HG02840 (cell line): Measurements from ENCODE around the gene EREG.
"Not testable (repeated sequence)": the region's sequence is repeated elsewhere in the genome, so short reads cannot be mapped to it uniquely, and the experiment has no call there.

ENCODE experiments used
- ATAC-seq: cut with Tn5 transposase; IDR thresholded peaks from one replicate; pipeline ENCODE4 v1.9.1; 2021; ENCODE audit warnings: mild to moderate bottlenecking, moderate library complexity, moderate number of reproducible peaks; ENCODE audit not compliant: unreplicated experiment, low FRiP score

The EREG gene

DNA sequence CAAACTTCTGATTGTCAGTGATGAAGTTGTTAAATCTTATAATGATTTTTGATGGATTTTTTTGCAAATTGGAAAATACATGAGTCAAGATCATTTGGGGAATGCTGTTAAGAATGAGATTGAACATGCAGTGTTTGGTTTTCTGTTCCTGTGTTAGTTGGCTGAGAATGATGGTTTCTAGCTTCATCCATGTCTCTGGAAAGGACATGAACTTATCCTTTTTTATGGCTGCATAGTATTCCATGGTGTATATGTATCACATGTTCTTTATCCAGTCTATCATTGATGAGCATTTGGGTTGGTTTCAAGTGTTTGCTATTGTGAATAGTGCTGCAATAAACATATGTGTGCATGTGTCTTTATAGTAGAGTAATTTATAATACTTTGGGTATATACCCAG lies 24.5 kb upstream of the EREG start:
- not testable (repeated sequence) for ATAC-seq

DNA sequence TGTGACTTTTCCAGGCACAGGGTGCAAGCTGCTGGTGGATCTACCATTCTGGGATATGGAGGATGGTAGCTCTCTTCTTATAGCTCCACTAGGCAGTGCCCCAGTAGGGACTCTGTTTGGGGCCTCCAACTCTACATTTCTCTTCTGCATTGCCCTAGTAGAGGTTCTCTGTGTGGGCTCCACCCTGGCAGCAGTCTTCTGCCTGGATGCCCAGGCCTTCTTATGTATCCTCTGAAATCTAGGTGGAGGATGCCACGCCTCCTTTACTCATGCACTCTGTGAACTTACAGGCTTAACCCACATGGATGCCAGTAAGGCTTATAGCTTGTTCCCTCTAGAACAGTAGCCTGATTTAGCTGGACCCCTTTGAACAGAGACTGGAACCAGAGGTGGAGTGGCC lies 20.9 kb upstream of the EREG start:
- ATAC-seq = no peak

DNA sequence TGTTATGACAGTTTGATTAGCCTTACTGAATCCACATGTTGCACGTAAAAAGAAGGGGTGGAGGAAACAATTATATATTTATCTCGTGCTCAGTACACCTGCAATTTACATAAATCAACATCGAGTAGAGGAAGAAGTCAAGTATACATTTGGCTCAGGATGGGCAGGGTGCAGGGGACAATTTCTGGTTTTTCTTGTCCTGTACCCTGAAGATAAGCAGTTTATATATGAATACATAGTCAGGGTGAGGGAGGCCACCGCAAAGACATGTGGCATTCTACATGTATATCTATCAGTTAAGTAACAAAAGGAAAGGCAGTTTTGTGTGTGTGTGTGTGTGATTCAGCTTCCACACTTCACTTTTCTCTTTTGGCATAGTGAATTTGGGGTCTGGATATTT lies 11.1 kb upstream of the EREG start:
- ATAC-seq = no peak

DNA sequence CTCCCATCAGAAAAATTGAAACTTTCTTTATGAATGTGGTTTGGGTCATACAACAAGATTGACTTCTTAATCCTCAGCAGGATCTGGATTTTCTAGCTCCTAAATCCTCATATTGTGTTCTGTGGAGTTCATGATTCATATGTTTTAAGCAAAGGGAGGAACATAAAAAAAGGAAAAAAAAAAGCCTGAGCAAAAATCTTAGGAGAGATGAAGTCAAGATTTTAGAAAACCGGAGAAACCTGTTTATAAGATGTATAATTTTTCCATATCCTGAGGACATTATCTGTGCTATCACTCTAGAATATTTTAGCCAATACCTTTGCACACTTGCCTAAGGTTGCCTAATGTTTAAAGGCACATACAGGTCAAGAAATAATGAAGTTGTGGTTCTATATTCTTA lies 7.0 kb upstream of the EREG start:
- ATAC-seq = no peak

DNA sequence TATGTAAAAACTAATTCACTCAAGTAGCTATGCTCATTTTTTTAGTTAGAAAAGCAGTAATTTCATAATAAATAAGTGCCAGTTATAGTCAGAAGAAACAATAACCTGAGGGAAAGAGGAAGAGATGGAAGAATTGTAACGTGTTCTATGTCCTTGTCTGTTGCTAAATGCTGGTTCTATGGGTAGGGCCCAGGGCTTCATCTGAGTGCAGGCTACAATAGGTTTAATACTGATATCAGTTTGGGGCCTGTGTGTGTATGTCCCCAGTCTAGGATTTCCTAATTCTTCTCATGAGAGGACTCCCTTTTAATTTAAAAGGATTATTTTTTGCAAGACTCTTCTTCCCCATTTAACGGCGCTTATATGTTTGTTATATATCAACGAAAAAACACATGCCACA lies 3.3 kb upstream of the EREG start:
- ATAC-seq = no peak

GRCh38 chr4:74362347-74362746 lies 2.6 kb upstream of the EREG start:
- no peak for ATAC-seq

GRCh38 chr4:74364256-74364651 lies 691 bp upstream of the EREG start:
- ATAC-seq = no peak

GRCh38 chr4:74365761-74366160 lies 816 bp downstream of the EREG start:
- no peak for ATAC-seq

- peak; percentile 42 for ATAC-seq
Measured at GRCh38 chr4:74366367-74366911, 1.5 kb downstream of the EREG start.

- ATAC-seq = no peak
Measured at GRCh38 chr4:74367656-74368290, 2.8 kb downstream of the EREG start.

- ATAC-seq = no peak
Measured at GRCh38 chr4:74368596-74368995, 3.7 kb downstream of the EREG start.

DNA sequence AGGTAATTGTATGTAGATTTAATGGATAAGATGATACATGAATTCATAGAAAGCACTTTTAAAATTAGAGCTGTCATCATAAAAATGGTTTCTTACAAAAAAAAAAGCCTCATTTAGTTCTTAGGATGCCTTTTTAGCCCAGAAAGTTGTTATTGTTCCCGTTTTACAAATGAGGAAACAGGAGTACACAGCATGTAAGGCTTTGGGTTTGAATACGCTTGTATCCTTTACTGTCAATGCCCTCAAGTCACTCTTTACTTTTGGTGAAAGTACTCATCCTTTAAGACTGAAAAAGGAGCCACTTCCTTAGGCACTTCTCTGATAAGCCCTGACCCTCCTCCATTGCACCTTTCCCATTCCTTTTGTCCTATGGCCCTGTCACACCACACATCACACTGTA lies 4.9 kb downstream of the EREG start:
- ATAC-seq = no peak

DNA sequence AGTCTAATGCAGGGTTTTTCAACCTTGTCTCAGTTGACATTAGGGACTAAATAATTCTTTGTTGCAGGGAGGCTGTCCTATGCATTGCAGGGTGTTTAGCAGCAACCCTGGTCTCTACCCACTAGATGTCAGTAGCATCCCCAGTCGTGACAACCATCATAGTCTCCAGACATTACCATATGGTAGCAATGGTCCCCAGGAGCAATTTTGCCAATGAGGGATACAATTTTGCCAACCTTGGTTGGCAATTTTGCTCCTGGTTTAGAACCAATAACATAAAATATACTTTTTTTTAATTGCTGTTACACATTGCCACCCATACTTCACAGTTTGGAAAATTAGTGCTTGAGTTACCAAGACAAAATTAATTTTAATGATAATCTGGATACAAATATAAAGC lies 6.0 kb downstream of the EREG start:
- ATAC-seq = no peak

DNA sequence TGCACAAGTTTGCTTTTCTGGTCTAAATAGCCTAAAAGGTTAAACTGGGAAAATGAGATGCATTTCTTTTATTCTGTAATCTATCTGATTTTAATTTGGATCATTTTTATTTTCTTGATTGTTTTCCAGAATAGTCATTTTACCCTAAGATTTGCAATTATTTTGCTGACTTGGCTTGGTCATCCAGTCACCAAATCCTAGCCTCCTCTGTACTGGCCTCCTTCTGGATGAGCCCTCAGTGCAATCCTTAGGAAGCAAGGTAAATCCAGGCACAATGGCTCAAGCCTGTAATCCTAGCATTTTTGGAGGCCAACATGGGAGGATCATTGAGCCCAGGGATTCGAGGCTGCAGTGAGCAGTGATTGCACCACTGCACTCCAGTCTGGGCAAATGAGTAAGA lies 9.2 kb downstream of the EREG start:
- no peak for ATAC-seq

- ATAC-seq = no peak
Measured at GRCh38 chr4:74374561-74375327, 9.8 kb downstream of the EREG start.

DNA sequence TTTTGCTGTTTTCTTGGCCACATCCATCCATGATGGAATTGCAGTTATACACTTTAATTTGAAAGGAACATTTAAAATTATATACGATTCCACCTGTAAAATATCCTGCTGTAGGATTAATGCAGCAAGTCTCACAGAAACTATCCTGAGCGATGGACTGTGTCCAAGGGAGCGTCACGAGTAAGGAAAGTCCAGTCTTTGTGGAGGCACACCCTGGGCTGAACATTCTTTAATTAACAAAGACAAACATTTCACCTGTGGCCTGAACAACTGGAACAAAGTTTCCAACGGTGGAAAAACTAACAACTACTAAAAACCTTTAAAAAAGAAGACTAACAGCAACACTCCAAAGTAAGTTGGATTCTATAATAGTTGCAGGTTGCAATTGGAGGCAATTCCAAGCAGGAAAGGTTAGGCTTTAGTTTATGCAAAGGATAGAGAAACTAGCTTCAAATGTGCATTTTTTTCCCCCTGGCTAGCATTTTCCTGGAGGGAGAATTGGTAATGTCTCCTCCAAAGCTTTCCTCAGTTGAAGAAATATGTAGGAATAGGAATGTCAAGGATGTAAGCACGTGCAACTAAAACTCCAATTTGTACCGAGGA lies 11.0 kb downstream of the EREG start:
- no peak for ATAC-seq

DNA sequence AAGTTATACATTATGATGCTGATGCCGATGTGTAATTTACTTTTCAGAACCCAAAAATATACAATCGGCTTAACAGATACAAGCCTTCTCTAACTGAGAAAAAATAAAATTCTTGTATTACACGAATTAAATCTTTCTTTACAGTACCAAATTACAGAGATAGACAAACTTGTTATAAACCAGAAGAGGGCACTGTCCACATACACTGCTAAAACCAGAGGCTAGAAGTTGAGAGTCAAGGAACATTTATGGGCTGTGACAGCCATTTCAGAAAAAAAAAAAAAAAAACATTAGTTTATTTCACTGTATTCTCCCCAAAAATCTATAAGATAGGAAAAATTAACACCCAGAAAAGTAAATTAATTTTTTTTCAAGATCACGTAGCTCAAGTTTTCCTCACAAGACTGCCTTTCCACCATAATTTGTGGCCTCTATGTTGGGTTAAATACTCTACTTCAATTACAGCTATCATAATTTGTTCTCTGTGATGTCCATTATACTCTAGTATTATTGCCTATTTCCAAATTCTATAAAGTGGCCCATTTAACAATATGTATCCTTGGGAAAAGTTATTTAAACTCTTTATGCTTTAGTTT lies 12.0 kb downstream of the EREG start:
- ATAC-seq = no peak

DNA sequence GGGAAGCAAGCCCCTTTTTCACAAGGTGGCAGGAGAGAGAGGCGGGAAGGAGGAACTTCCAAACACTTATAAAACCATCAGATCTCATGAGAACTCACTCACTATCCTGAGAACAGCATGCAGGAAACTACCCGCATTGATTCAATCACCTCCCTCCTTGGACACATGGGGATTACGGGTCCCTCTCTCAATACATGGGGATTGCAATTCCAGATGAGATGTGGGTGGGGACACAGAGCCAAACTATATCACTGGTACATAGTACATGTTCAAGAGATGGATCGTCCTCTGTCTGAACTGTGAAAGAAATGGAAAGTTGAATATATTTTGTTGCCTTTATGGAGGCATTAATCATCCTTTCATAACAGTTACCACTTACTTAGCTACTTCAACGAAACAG lies 12.8 kb downstream of the EREG start:
- ATAC-seq = no peak

- no peak for ATAC-seq
Measured at GRCh38 chr4:74378573-74378972, 13.6 kb downstream of the EREG start.

- no peak for ATAC-seq
Measured at GRCh38 chr4:74379912-74380311, 15.0 kb downstream of the EREG start.

DNA sequence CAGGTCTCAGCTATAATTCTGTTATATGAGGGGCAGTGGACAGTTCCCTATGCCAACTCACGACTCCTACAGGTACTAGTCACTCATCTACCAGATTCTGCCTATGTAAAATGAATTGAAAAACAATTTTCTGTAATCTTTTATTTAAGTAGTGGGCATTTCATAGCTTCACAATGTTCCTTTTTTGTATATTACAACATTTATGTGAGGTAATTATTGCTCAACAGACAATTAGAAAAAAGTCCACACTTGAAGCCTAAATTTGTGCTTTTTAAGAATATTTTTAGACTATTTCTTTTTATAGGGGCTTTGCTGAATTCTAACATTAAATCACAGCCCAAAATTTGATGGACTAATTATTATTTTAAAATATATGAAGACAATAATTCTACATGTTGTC lies 20.4 kb downstream of the EREG start:
- ATAC-seq = no peak
